ENCODE data around the gene CDK4.

The CDK4 gene

DNA sequence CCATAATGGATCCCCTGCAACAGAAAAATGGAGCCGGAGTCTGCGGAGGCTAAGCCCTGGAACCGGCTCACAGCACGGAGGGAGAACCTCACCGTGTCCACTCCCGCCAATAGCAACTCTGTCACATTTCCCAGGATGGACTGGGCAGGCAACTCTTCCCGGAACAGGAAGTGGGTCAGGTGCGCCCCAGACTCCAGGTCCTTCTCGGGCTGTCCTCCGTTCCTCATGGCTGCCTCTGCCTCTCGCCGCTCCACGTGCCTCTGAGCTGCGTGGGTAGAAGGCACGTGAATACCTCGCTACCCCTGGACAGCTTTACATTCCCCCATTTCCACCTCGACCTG, 12.5 kb upstream of the CDK4 start:
- DNase-seq (ENCODE audit: low read depth in 1 of 2, low spot score in 1 of 2), result no peak
- Histone ChIP-seq H3K27ac (replicated peaks) (no peak overlapping the region), H3K4me3 (replicated peaks; ENCODE audit: insufficient read depth, low read length) (no peak overlapping the region), H3K27me3 (ENCODE audit: insufficient read depth, poor library complexity, severe bottlenecking) (peaks cover 28% of the 10 kb centered on the region)
- TF ChIP-seq, protein P1, sequence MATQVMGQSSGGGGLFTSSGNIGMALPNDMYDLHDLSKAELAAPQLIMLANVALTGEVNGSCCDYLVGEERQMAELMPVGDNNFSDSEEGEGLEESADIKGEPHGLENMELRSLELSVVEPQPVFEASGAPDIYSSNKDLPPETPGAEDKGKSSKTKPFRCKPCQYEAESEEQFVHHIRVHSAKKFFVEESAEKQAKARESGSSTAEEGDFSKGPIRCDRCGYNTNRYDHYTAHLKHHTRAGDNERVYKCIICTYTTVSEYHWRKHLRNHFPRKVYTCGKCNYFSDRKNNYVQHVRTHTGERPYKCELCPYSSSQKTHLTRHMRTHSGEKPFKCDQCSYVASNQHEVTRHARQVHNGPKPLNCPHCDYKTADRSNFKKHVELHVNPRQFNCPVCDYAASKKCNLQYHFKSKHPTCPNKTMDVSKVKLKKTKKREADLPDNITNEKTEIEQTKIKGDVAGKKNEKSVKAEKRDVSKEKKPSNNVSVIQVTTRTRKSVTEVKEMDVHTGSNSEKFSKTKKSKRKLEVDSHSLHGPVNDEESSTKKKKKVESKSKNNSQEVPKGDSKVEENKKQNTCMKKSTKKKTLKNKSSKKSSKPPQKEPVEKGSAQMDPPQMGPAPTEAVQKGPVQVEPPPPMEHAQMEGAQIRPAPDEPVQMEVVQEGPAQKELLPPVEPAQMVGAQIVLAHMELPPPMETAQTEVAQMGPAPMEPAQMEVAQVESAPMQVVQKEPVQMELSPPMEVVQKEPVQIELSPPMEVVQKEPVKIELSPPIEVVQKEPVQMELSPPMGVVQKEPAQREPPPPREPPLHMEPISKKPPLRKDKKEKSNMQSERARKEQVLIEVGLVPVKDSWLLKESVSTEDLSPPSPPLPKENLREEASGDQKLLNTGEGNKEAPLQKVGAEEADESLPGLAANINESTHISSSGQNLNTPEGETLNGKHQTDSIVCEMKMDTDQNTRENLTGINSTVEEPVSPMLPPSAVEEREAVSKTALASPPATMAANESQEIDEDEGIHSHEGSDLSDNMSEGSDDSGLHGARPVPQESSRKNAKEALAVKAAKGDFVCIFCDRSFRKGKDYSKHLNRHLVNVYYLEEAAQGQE (IDR thresholded peaks at IDR 0.05; ENCODE audit: insufficient replicate concordance, low read depth), result no peak
- TF ChIP-seq, protein P2, sequence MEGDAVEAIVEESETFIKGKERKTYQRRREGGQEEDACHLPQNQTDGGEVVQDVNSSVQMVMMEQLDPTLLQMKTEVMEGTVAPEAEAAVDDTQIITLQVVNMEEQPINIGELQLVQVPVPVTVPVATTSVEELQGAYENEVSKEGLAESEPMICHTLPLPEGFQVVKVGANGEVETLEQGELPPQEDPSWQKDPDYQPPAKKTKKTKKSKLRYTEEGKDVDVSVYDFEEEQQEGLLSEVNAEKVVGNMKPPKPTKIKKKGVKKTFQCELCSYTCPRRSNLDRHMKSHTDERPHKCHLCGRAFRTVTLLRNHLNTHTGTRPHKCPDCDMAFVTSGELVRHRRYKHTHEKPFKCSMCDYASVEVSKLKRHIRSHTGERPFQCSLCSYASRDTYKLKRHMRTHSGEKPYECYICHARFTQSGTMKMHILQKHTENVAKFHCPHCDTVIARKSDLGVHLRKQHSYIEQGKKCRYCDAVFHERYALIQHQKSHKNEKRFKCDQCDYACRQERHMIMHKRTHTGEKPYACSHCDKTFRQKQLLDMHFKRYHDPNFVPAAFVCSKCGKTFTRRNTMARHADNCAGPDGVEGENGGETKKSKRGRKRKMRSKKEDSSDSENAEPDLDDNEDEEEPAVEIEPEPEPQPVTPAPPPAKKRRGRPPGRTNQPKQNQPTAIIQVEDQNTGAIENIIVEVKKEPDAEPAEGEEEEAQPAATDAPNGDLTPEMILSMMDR (IDR thresholded peaks at IDR 0.05; ENCODE audit: insufficient read depth, low read length), result no peak
- TF ChIP-seq SPI1 (IDR thresholded peaks at IDR 0.05; ENCODE audit: borderline replicate concordance, low read depth), result peak; percentile 12; the same call in 1 of the 2 replicates

DNA sequence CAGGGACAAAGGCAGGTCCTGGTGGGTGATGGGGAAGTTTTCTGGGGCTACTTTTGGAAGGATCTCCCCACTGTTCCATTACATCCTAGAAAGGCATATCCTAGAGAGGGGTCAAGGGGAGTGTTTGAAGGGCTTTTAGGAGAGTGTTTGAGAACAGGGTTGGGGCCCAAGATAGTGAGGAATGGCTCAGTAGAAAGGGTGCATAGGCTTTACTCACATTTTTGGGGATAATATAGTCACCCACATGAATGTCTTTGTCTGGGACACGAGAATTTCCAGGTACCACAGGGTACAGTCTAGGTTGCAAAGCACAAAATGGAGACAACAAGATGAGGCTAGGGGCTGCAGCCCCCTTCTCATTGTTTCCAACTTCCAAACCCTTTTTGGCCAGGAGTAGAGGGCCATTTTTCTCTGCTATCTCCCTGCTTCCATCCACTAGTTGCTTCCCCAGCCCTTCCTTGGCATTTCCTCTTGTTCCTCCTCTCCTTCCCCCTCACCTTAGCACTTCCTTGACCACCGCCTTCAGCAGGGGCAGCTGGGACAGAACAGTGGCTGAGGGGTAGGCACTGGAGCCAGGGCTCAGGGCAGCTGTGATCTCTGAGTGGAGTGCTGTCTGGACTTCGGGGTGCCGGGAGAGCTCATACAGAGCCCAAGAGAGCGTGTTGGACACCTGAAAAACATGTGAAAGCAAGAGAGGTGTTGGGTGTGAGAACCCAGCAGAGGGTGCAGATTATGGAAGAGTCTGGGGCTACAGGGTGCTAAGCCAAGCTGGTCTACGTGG, 12.0 kb upstream of the CDK4 start:
- TF ChIP-seq POLR2AphosphoS5 (IDR thresholded peaks at IDR 0.05; ENCODE audit: low read depth) (no peak), GABPA (IDR thresholded peaks at IDR 0.05; ENCODE audit: low read depth) (no peak), SPI1 (IDR thresholded peaks at IDR 0.05; ENCODE audit: borderline replicate concordance, low read depth) (no peak)
- TF ChIP-seq, protein P2 (IDR thresholded peaks at IDR 0.05; ENCODE audit: insufficient read depth, low read length), result no peak
- TF ChIP-seq, protein P1 (IDR thresholded peaks at IDR 0.05; ENCODE audit: insufficient replicate concordance, low read depth), result no peak
- H3K4me3 ChIP-seq (replicated peaks; ENCODE audit: insufficient read depth, low read length), result no peak overlapping the region
- H3K27me3 ChIP-seq (ENCODE audit: insufficient read depth, poor library complexity, severe bottlenecking), result peaks cover 28% of the 10 kb centered on the region
- no peak overlapping the region for H3K27ac ChIP-seq (replicated peaks)
- DNase-seq (ENCODE audit: low read depth in 1 of 2, low spot score in 1 of 2), result no peak

DNA sequence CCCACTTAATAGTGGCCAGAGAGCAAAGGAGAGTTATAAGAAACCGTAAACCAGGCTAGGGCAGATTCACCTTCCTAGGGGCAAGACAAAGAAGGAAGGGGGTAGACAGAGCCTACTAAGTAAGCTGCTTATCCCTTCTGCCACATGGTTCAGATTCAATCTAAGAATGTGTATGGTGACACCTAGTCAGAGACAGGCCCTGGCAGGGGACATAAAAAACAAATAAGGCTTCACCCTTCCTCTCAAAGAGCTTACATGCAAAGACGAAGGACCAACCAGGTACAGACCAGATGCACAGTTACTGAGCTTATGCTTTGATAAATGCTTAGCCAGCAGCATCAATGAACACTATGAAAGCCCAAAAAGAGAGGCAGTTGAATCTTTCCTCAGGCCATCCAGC, 10.4 kb upstream of the CDK4 start:
- DNase-seq (ENCODE audit: low read depth in 1 of 2, low spot score in 1 of 2), result no peak
- TF ChIP-seq, protein P2 (IDR thresholded peaks at IDR 0.05; ENCODE audit: insufficient read depth, low read length), result no peak
- TF ChIP-seq, protein P1 (IDR thresholded peaks at IDR 0.05; ENCODE audit: insufficient replicate concordance, low read depth), result no peak
- TF ChIP-seq SPI1 (IDR thresholded peaks at IDR 0.05; ENCODE audit: borderline replicate concordance, low read depth) (no peak), GABPA (IDR thresholded peaks at IDR 0.05; ENCODE audit: low read depth) (no peak), POLR2AphosphoS5 (IDR thresholded peaks at IDR 0.05; ENCODE audit: low read depth) (no peak)
- Histone ChIP-seq H3K27me3 (ENCODE audit: insufficient read depth, poor library complexity, severe bottlenecking) (peaks cover 31% of the 10 kb centered on the region), H3K27ac (replicated peaks) (no peak overlapping the region), H3K4me3 (replicated peaks; ENCODE audit: insufficient read depth, low read length) (no peak overlapping the region)

All from HL-60 (cell line).